GM10266 (cell line): ENCODE data around the gene TMEM170A.
"Not testable (repeated sequence)": the region's sequence is repeated elsewhere in the genome, so short reads cannot be mapped to it uniquely, and the experiment has no call there.

Source experiments
- DNase-seq: peaks from one replicate; pipeline ENCODE4 v3.0.0; 2012; ENCODE audit errors: extremely low spot score
- CTCF ChIP-seq: IDR thresholded peaks from 2 replicates; pipeline ENCODE4 v1.5.1; 2012; ENCODE audit warnings: mild to moderate bottlenecking, low read depth; ENCODE audit not compliant: control insufficient read depth, insufficient read depth; ENCODE audit errors: missing control alignments

The TMEM170A gene

GRCh38 chr16:75457485-75458021, 6.9 kb downstream of the TMEM170A start:
- no peak for TF ChIP-seq CTCF
- no peak for DNase-seq

DNA sequence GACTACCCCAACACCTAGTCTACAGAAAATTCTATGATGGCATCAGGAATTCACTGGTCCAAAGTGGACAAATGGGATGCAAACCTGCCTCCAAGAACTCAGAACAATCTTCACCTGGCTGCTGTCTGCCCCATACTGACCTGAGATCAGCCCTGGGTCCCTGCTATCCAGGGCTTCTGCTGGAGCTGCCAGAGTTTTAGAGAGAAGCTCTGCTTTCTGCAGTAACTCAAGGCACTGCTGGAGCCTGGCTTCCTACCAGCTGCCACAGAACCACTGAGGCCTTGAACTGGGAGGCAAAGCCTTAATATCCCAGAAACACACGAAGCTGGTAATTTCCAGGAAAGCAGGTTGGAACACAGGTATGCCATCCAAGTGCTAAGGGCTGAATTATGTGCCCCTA, 7.5 kb downstream of the TMEM170A start:
- TF ChIP-seq CTCF: no peak
- DNase-seq: no peak

- not testable (repeated sequence) for DNase-seq
These were observed 8.0 kb downstream of the TMEM170A start for GRCh38 chr16:75456486-75456885.

DNA sequence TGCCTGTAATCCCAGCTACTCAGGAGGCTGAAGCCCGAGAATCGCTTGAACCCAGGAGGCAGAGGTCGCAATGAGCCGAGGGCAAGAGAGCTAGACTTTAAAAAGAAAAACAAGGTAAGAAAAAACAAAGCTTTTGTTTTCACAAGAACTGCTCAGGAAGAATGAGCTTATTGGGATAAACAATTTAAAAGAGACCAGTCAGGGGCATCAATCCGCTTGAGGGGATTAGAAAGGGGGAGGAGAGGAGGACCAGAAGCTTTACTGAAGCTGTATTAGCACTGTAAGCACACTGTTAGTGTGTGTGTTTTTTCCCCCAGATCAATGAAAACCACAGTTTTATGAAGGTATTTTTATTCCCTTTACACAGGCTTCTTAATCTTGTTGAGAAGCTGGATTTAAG, 8.8 kb downstream of the TMEM170A start:
- DNase-seq: no peak
- no peak for TF ChIP-seq CTCF

DNA sequence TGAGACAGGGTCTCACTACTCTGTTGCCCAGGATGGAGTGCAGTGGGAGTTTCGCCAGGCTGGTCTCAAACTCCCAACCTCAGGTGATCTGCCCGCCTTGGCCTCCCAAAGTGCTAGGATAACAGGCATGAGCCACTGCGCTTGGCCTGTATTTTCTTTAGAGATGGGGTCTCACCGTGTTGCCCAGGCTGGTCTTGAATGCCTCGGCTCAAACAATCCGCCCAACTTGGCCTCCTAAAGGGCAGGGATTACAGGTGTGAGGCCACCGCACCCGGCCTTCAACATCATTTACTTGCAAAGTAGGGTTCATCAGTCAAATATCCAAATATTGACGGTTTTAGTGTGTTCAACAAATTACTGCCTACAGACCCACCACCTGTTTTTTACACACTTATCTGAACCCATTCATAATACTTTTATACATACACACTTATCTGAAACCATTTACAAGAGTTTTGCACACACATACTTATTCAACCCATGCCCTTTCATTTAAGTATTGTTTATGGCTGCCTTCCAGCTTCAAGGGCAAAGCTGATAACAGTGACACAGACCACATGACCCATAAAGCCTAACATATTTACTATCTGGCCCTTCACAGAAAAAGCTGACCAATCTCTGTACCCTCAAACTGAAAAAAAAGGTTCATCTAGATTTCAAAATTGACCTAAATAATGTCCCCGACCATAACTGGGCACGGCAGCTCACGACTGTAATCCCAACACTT, 11.9 kb downstream of the TMEM170A start:
- DNase-seq: no peak
- no peak for TF ChIP-seq CTCF

DNA sequence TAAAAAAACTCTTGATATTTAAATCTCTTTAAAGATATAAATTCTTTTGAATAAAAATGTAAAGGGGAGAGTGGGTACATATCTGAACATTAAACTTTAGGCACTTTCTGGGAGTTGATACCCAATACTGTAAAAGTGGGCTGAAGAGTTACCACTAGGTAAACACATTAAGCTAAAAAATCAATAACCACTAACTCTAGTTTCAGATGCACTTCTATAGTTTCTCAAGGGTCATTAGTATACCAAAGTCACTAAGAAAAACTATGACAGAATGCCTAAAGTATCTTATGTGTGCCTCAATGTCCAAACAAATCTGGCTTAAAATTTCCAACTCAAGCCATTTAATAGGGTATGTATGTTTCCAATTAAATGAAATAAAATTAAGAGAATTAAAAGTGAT, 18.1 kb downstream of the TMEM170A start:
- no peak for TF ChIP-seq CTCF
- no peak for DNase-seq

GRCh38 chr16:75445298-75445697, 19.2 kb downstream of the TMEM170A start:
- no peak for DNase-seq
- no peak for TF ChIP-seq CTCF
